Peyer's patch (tissue), 4 donors: ENCODE results near the gene ANKAR. TPM values are rescaled to one million over a fixed set of nuclear protein-coding genes. Genes with fewer than 3 reads are reported as not detected.
"Not testable (repeated sequence)": the region's sequence is repeated elsewhere in the genome, so short reads cannot be mapped to it uniquely, and the experiment has no call there.

Experiments used
- DNase-seq, 3 donors: peaks; one replicate each; pipeline ENCODE4 v3.0.0-alpha.2; 2017 to 2019
- H3K27ac ChIP-seq, 4 donors: fragments of 200-600 bp; sonication (generic); one replicate each; pipeline ENCODE4 v1.5.1; 2016 to 2019
- H3K27me3 ChIP-seq, 2 donors: fragments of 200-600 bp; sonication (generic); one replicate each; pipeline ENCODE4 v1.5.1; 2019
- H3K36me3 ChIP-seq, 3 donors: fragments of 200-600 bp; sonication (generic); one replicate each; pipeline ENCODE4 v1.5.1; 2016 to 2019
- H3K4me1 ChIP-seq, 4 donors: fragments of 200-600 bp; sonication (generic); one replicate each; pipeline ENCODE4 v1.5.1; 2016 to 2019
- H3K4me3 ChIP-seq, 4 donors: fragments of 200-600 bp; sonication (generic); 1 replicate in 3 of 4; 2 replicates in 1 of 4; pipeline ENCODE4 v1.5.1; 2016 to 2019; ENCODE audit warnings: mild to moderate bottlenecking in 1 of 4
- H3K9me3 ChIP-seq, 4 donors: fragments of 200-600 bp; sonication (generic); one replicate each; pipeline ENCODE4 v1.5.1; 2016 to 2019; ENCODE audit warnings: mild to moderate bottlenecking in 1 of 4
- CTCF ChIP-seq, 6 experiments: fragments of 450-650 bp in 4 of 6; fragments of 200-600 bp in 2 of 6; sonication (generic) in 1 of 6; IDR thresholded peaks; one replicate each; pipeline ENCODE4 v1.5.1; 2017 to 2019; ENCODE audit warnings: antibody characterized with exemption in 6 of 6, mild to moderate bottlenecking in 3 of 6, moderate library complexity in 1 of 6
- POLR2A ChIP-seq, 2 donors: fragments of 450-650 bp; IDR thresholded peaks; one replicate each; pipeline ENCODE4 v1.5.1; 2017; ENCODE audit warnings: antibody characterized with exemption in 2 of 2, mild to moderate bottlenecking in 2 of 2, moderate library complexity in 2 of 2
- total RNA-seq, 4 donors: library from RNA; depleted of rRNA; stranded (reverse); fragments of >200 nt; gene quantifications; one replicate each; pipeline ENCODE4 v1.1.0, GENCODE V29; 2016

Gene ANKAR
- total RNA-seq, 4 donors from 2014 or later = 6.6 to 20.5 (median 15.9) TPM

- no peak for TF ChIP-seq POLR2A (IDR thresholded peaks at IDR 0.05)
- TF ChIP-seq CTCF (IDR thresholded peaks at IDR 0.05) = no peak
- no peak for DNase-seq
- H3K4me1 ChIP-seq = no peaks in the 10 kb centered on the region
- H3K27ac ChIP-seq = no peak overlapping the region
- no peaks in the 10 kb centered on the region for H3K27me3 ChIP-seq
- no peaks in the 10 kb centered on the region for H3K9me3 ChIP-seq
- H3K4me3 ChIP-seq = no peak overlapping the region
- no peaks in the 10 kb centered on the region for H3K36me3 ChIP-seq
These were observed 35.2 kb downstream of the ANKAR start for GRCh38 chr2:189709501-189710221.

- not testable (repeated sequence) for H3K4me1 ChIP-seq, H3K27ac ChIP-seq, DNase-seq, H3K27me3 ChIP-seq, H3K36me3 ChIP-seq, H3K4me3 ChIP-seq, H3K9me3 ChIP-seq
These were observed 43.1 kb downstream of the ANKAR start for GRCh38 chr2:189717593-189717992.

- H3K9me3 ChIP-seq = no peaks in the 10 kb centered on the region
- no peaks in the 10 kb centered on the region for H3K27me3 ChIP-seq
- DNase-seq = no peak
- H3K27ac ChIP-seq = no peak overlapping the region
- H3K4me1 ChIP-seq = no peaks in the 10 kb centered on the region
- no peak for TF ChIP-seq POLR2A (IDR thresholded peaks at IDR 0.05)
- TF ChIP-seq CTCF (IDR thresholded peaks at IDR 0.05) = no peak
- H3K36me3 ChIP-seq = no peaks in the 10 kb centered on the region
- H3K4me3 ChIP-seq = no peak overlapping the region
These were observed 45.1 kb downstream of the ANKAR start for GRCh38 chr2:189719571-189719970.

- no peak for TF ChIP-seq CTCF (IDR thresholded peaks at IDR 0.05)
- TF ChIP-seq POLR2A (IDR thresholded peaks at IDR 0.05) = no peak
- no peaks in the 10 kb centered on the region for H3K36me3 ChIP-seq
These were observed 48.7 kb downstream of the ANKAR start for GRCh38 chr2:189723192-189723591.

More at GRCh38 chr2:189723192-189723591, 48.7 kb downstream of the ANKAR start:
- no peak overlapping the region for H3K27ac ChIP-seq
- no peaks in the 10 kb centered on the region for H3K27me3 ChIP-seq
- DNase-seq = no peak
- H3K4me1 ChIP-seq = no peaks in the 10 kb centered on the region
- H3K9me3 ChIP-seq = no peaks in the 10 kb centered on the region
- H3K4me3 ChIP-seq = no peak overlapping the region

Other genes starting within 250 kb of the ANKAR start
- 10 to 100 TPM; 21.5 to 45.4 (median 32.3) TPM for gene WDR75, start 233.2 kb upstream of the ANKAR start, total RNA-seq
- 100 to 1,000 TPM in 3 of 4 donors, 10 to 100 TPM in 1; 69.8 to 208 (median 149) TPM for gene SLC40A1, start 93.9 kb upstream of the ANKAR start, total RNA-seq
- gene ASNSD1, start 13.2 kb upstream of the ANKAR start, total RNA-seq = 10 to 100 TPM; 20.4 to 49.5 (median 29.3) TPM
- gene OSGEPL1, start 88.1 kb downstream of the ANKAR start, total RNA-seq = 1 to 10 TPM; 3.0 to 9.9 (median 4.3) TPM
- 100 to 1,000 TPM in 1 of 4 donors, 10 to 100 TPM in 3; 73.4 to 102 (median 87.6) TPM for gene ORMDL1, start 109.7 kb downstream of the ANKAR start, total RNA-seq
- gene PMS1, start 109.8 kb downstream of the ANKAR start, total RNA-seq = 10 to 100 TPM; 13.6 to 47.0 (median 14.5) TPM